ENCODE results near the gene IMMP2L.
"Not testable (repeated sequence)": the region's sequence is repeated elsewhere in the genome, so short reads cannot be mapped to it uniquely, and the experiment has no call there.

IMMP2L gene

GRCh38 chr7:110960811-110961210, 601.5 kb downstream of the IMMP2L start:
- no peak for DNase-seq

GRCh38 chr7:110948280-110948679, 614.0 kb downstream of the IMMP2L start:
- no peak for DNase-seq

GRCh38 chr7:110947408-110947807, 614.9 kb downstream of the IMMP2L start:
- no peak for DNase-seq

GRCh38 chr7:110944966-110945644, 617.2 kb downstream of the IMMP2L start:
- DNase-seq, result no peak

- DNase-seq, result no peak
These were observed 617.8 kb downstream of the IMMP2L start for GRCh38 chr7:110944448-110944847.

DNA sequence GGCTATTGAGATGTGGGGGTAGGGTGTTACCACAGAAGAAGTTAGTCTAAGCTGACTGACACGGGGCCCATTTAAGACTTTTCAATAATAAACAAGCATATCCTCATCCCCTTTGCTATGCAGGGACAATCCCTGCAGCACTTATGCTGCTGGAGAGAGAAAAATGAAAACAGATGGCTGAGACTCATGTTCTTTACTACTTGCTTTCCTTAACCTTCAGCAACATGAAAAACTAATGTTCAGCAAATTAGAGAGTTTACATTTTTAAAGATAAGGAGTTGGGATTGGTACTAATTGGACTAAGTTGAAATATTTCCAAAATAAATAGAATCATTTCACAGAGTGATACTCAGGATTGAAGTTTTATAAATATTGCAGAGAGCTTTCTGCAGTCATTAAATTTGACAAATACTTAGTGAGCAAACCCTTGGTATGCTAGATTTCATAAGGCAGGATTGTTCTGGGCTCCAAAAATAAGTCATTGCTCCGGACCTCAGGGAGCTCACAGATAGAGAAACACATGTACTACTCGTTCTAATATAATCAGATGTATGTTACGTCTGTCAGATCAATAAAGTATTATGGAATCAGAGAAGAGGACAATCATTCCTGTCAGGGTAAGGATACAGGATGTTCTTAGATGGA, 618.5 kb downstream of the IMMP2L start:
- no peak for DNase-seq

DNA sequence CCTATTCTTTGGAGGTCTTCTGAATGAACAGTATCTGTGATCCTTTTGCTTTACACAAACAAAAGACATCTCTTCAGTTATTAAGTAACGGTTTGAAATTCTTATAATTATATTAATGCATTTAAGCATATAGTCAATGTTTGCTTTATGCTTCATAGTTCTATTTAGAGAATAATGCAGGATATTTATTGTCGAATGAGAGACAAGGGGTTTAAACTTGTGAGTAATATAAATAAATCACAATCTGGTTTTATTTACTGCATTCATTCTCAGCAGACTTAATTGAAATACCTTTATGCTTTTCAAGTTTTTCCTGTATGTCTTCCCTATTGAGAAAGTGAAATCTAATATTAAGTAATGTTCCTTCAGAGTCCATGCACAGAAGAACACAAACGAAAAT, 620.9 kb downstream of the IMMP2L start:
- DNase-seq, result no peak

DNA sequence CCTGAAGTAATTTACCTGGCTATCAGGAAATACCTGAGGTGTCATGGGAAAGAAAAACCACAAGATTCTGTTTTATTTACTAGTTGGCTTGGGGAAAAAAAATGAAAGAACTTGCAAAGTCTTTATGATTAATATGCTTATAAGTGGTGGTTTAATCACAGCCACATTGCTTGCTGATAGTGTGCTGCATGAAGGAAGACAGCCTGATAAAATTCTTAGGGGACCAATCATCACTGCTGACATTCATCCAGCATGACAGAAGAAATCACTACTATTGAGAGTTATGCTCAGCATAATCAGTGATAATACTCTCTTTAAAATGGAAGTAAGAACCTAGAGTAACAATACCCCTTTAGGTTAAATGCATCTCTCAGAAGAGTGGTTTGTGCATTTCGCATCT, 621.5 kb downstream of the IMMP2L start:
- DNase-seq, result no peak

GRCh38 chr7:110938165-110938564, 624.1 kb downstream of the IMMP2L start:
- DNase-seq, result no peak

GRCh38 chr7:110936665-110937064, 625.6 kb downstream of the IMMP2L start:
- DNase-seq, result not testable (repeated sequence)

GRCh38 chr7:110929480-110930249, 632.6 kb downstream of the IMMP2L start:
- no peak for DNase-seq

DNA sequence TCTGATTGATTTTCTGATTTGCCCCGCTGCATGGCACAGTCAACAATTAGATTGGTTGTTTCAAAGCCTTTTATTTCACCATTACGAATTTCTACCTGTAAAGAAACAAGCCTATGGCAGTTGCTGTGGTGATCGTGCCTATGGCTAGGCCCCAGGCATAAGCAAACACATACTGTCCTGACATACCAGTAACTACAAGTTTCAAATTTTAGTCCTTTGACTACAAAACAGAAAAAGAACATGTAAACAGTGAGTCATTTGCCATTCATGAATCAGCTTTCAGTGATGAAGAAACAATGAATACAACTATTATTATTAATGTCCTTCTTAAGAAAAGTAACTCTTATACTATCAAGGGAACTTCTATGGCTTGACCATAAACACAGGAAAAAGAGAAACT, 639.4 kb downstream of the IMMP2L start:
- no peak for DNase-seq

DNA sequence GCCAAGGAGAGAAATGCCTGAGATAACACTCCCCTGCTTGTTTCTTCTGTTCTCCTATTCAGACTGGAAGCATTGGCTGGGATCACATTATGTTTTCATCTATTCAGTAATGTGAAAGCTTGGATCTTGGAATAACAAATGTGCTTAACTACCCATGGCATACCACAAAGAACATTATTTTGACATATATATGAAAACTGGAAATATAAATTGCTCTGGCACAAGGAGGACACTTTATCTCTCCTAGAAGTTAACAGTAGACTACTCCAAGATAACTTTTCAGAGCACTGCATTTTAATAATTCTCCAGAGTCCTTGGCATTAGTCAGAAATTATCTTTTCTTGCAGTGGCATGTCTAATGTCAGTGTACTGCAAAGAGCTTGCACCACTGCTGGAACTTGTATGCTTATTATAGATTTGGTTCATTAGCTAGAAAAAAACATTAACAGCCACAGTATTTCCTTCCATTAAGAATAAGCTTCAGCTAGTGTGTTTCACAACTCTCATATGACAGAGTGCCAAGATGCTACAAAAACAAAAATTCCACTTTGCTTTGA, 640.6 kb downstream of the IMMP2L start:
- DNase-seq, result no peak

GRCh38 chr7:110918949-110919548, 643.2 kb downstream of the IMMP2L start:
- no peak for DNase-seq

DNA sequence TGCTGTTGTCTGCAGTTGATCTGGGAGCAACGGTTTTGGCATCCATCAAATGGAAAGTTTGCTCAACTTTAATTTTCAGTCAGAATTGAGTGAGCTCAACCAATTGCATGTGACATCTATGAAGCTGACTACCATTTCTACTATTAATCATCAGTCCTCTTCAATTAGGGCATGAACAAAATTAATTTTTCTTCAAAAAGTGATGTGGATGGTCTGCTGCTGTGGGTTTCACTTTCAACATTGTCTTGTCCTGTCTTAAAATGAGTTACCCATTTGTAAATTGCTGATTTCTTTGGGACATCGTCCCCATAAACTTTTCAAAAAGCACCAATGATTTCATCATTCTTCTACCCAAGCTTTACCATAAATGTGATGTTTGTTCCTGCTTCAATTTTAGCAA, 648.0 kb downstream of the IMMP2L start:
- DNase-seq, result no peak

- DNase-seq, result no peak
These were observed 650.7 kb downstream of the IMMP2L start for GRCh38 chr7:110911632-110912031.

DNA sequence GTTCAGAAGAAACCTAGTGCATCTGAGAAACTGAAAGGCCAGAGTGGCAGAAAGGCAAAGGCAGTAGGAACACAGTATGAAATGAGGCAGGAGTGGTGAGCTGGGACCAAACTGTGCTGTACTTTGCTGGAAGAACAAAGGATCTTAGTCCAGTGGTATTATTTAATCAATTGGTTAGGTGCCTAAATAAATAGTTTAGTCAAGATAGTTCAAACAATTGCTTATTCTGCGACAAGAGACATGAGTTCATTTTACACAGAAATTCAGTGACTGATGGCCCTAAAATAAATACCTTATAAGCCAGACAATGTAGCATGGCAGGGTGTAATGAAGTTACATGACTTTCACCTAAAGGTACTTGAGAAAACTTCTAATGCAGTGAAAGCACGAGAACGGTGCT, 653.2 kb downstream of the IMMP2L start:
- no peak for DNase-seq

GRCh38 chr7:110905773-110906566, 656.3 kb downstream of the IMMP2L start:
- DNase-seq, result no peak

DNA sequence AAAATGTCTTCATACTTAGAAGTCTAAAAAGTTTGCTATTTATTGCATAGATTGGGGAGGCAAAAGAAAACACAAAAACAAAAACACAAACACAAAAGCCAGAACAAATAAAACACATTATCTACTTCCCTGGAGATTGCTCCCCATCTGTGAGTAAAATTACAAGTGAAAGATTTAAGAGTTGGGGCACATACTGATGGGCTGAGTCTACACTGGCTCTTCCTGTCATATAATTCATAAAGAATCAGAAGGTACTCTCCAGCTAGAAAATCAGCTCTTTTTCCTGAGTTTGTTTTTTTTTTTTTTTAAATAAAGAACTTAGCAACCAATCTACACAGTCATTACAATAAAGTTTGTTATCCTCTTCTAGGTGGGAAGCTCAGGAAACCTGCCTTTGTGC, 663.8 kb downstream of the IMMP2L start:
- DNase-seq, result no peak

DNA sequence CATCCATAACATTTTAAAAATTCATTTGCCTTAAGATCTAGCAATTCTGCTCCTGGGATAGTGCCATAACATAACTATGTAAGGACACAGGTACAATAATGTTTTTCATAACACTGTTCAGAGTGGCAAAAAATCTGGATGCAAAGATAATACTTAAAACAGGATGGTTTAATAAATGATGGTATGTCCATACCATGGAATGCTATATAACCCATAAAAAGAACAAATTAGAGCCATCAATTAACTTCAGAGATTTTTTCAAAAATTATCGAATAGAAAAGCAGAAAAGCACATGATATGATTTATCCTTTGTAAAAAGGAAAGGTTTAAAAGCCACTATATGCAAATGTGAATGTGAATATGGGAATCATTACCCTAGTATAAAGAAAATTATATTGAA, 664.8 kb downstream of the IMMP2L start:
- no peak for DNase-seq

- DNase-seq, result no peak
These were observed 668.2 kb downstream of the IMMP2L start for GRCh38 chr7:110894111-110894510.

GRCh38 chr7:110891197-110891596, 671.1 kb downstream of the IMMP2L start:
- no peak for DNase-seq

- DNase-seq, result no peak
These were observed 672.2 kb downstream of the IMMP2L start for GRCh38 chr7:110890101-110890500.
